Parathyroid adenoma (tissue), 2 donors: ENCODE results near the gene CAPS2.

ENCODE experiments used
- H2AFZ ChIP-seq: fragments of 300-600 bp; sonication (generic); one replicate; pipeline ENCODE4 v1.7.0; 2017; ENCODE audit warnings: antibody characterized with exemption, mild to moderate bottlenecking
- H3K27ac ChIP-seq: fragments of 300-600 bp; sonication (generic); one replicate; pipeline ENCODE4 v1.7.0; 2017
- H3K27me3 ChIP-seq: fragments of 300-600 bp; sonication (generic); one replicate; pipeline ENCODE4 v1.7.0; 2017; ENCODE audit warnings: low read length; ENCODE audit not compliant: control insufficient read depth, insufficient read depth
- H3K36me3 ChIP-seq: fragments of 300-600 bp; sonication (generic); one replicate; pipeline ENCODE4 v1.7.0; 2017; ENCODE audit warnings: low read length; ENCODE audit not compliant: control insufficient read depth, insufficient read depth
- H3K4me1 ChIP-seq: fragments of 300-600 bp; sonication (generic); one replicate; pipeline ENCODE4 v1.7.0; 2017; ENCODE audit warnings: control low read depth
- H3K4me2 ChIP-seq: fragments of 300-600 bp; sonication (generic); one replicate; pipeline ENCODE4 v1.7.0; 2017; ENCODE audit warnings: low read length
- H3K4me3 ChIP-seq: fragments of 300-600 bp; sonication (generic); one replicate; pipeline ENCODE4 v1.7.0; 2017; ENCODE audit warnings: low read depth, low read length
- H3K79me2 ChIP-seq: fragments of 300-600 bp; sonication (generic); one replicate; pipeline ENCODE4 v1.7.0; 2017; ENCODE audit warnings: control low read depth
- H3K9ac ChIP-seq: fragments of 300-600 bp; sonication (generic); one replicate; pipeline ENCODE4 v1.7.0; 2017; ENCODE audit warnings: mild to moderate bottlenecking
- H3K9me3 ChIP-seq: fragments of 300-600 bp; sonication (generic); one replicate; pipeline ENCODE4 v1.7.0; 2017; ENCODE audit warnings: low read length; ENCODE audit not compliant: control insufficient read depth
- TF ChIP-seq, protein P1 (sequence below): fragments of 300-600 bp; sonication (generic); IDR thresholded peaks from one replicate; pipeline ENCODE4 v1.7.0; 2017; ENCODE audit warnings: antibody characterized with exemption, mild to moderate bottlenecking
- donor health status: primary hyperparathyroidism.

The CAPS2 gene

DNA sequence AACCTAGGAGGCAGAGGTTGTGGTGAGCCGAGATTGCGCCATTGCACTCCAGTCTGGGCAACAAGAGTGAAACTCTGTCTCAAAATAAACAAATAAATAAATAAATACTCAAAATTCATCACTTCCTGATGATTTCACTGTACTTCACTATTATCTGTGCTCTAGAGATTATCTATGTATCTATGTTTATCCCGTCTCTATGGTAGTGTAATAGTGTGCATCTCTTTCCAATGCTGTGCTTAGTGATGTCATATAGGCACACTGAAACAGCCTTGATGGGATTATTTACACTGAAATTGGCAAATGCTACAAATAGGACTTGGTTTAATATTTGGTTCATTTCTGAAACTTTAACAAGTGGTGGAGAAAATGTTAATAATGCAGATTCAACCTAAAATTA lies 6.5 kb downstream of the CAPS2 start:
- Histone ChIP-seq H3K4me3 (no peak overlapping the region), H3K9ac (no peak overlapping the region), H3K27ac (no peak overlapping the region), H3K27me3 (no peaks in the 10 kb centered on the region), H3K4me1 (no peaks in the 10 kb centered on the region), H3K4me2 (no peak overlapping the region), H2AFZ (no peak overlapping the region), H3K79me2 (no peaks in the 10 kb centered on the region), H3K36me3 (no peaks in the 10 kb centered on the region), H3K9me3 (no peaks in the 10 kb centered on the region)
- TF ChIP-seq, protein P1, sequence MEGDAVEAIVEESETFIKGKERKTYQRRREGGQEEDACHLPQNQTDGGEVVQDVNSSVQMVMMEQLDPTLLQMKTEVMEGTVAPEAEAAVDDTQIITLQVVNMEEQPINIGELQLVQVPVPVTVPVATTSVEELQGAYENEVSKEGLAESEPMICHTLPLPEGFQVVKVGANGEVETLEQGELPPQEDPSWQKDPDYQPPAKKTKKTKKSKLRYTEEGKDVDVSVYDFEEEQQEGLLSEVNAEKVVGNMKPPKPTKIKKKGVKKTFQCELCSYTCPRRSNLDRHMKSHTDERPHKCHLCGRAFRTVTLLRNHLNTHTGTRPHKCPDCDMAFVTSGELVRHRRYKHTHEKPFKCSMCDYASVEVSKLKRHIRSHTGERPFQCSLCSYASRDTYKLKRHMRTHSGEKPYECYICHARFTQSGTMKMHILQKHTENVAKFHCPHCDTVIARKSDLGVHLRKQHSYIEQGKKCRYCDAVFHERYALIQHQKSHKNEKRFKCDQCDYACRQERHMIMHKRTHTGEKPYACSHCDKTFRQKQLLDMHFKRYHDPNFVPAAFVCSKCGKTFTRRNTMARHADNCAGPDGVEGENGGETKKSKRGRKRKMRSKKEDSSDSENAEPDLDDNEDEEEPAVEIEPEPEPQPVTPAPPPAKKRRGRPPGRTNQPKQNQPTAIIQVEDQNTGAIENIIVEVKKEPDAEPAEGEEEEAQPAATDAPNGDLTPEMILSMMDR: no peak

DNA sequence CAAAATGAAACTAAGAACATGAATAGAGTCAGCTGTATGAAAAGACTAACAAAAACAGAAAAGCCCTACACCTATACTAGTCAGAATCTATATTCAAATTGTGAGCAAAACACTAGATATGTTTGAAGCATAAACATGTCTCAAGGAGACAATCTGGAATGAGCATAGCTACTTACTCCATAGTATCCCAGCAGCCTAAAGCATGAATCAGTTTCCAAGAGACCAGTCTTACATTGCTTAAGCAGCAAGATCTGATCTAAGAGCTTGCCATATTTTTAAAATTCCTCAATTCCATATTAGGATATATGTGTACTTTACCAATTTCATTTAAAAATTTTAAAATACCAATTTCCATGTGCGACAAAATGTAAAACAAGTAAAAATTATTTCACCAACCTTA lies 7.7 kb downstream of the CAPS2 start:
- Histone ChIP-seq H3K4me1 (no peaks in the 10 kb centered on the region), H3K36me3 (no peaks in the 10 kb centered on the region), H3K79me2 (no peaks in the 10 kb centered on the region), H3K9ac (no peak overlapping the region), H3K9me3 (no peaks in the 10 kb centered on the region), H2AFZ (no peak overlapping the region), H3K27ac (no peak overlapping the region), H3K4me3 (no peak overlapping the region), H3K27me3 (no peaks in the 10 kb centered on the region), H3K4me2 (no peak overlapping the region)
- TF ChIP-seq, protein P1: no peak

DNA sequence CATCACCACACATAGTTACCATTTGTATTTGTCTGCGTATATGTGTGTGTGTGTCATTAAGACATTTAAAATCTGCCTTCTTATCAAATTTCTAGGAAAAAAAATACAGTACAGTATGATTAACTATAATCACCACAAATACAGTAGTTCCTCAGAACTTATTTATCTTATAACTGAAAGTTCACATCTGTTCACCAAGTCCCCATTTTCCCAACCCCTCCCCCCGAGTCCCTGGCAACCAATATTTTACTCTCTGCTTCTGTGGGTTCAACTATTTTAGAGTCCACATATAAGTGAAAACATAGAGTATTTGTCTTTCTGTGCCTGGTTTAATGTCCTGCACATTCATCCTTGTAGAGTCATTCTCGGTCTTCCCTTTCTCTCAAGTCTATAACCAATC lies 12.3 kb downstream of the CAPS2 start:
- TF ChIP-seq, protein P1: no peak
- Histone ChIP-seq H3K27ac (no peak overlapping the region), H3K4me3 (no peak overlapping the region)

DNA sequence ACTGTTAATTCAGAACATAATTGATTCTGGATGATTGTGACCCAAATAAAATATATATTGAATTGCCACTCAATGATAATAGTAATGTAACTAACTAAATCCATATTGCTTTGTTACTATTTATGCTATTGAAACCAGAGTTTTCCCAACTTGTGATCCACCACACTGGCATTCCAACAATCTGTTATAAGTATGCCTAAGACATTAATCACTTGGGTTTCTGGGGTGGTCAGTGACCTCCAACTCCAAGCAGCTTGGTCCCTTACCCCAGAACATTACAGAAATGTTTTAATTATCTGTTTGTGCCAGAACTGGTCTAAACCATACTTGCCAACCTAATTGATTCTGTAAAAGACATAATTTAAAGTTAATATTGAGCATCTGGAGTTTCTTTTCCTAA lies 14.6 kb downstream of the CAPS2 start:
- no peak overlapping the region for H2AFZ ChIP-seq
- H3K9me3 ChIP-seq: no peaks in the 10 kb centered on the region
- H3K36me3 ChIP-seq: no peaks in the 10 kb centered on the region
- H3K79me2 ChIP-seq: no peaks in the 10 kb centered on the region
- no peak overlapping the region for H3K9ac ChIP-seq
- no peak overlapping the region for H3K27ac ChIP-seq
- TF ChIP-seq, protein P1: no peak
- H3K4me1 ChIP-seq: no peaks in the 10 kb centered on the region
- no peaks in the 10 kb centered on the region for H3K27me3 ChIP-seq
- no peak overlapping the region for H3K4me3 ChIP-seq
- H3K4me2 ChIP-seq: no peak overlapping the region

More for the DNA sequence above, 12.3 kb downstream of the CAPS2 start:
- Histone ChIP-seq H3K27me3 (no peaks in the 10 kb centered on the region), H3K36me3 (no peaks in the 10 kb centered on the region), H3K9me3 (no peaks in the 10 kb centered on the region), H3K4me2 (no peak overlapping the region), H3K4me1 (no peaks in the 10 kb centered on the region), H2AFZ (no peak overlapping the region), H3K9ac (no peak overlapping the region), H3K79me2 (no peaks in the 10 kb centered on the region)

DNA sequence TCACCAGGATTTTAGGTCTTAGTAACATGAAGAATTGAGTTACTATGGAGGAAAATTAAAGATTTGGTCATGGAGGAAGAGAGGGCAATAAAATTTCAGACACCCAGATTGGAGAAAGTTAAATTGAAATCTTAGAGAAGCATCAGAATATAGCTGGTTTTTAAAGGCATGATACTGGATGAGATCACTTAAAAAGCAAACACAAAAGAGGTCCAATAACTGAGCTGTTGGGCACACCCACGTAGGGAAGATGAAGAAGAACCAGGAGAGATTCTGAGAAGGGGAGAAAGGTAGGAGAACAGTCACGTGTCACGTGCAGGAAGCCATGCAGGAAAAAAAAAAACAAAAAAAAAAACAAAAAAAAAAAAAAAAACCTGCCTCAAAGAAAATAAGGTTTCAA lies 18.8 kb downstream of the CAPS2 start:
- H2AFZ ChIP-seq: no peak overlapping the region
- no peak overlapping the region for H3K4me3 ChIP-seq
- no peaks in the 10 kb centered on the region for H3K9me3 ChIP-seq
- H3K4me2 ChIP-seq: no peak overlapping the region
- H3K27ac ChIP-seq: no peak overlapping the region
- H3K9ac ChIP-seq: no peak overlapping the region
- H3K36me3 ChIP-seq: no peaks in the 10 kb centered on the region
- H3K27me3 ChIP-seq: no peaks in the 10 kb centered on the region
- no peaks in the 10 kb centered on the region for H3K4me1 ChIP-seq
- TF ChIP-seq, protein P1: no peak
- no peaks in the 10 kb centered on the region for H3K79me2 ChIP-seq
